MCF 10A (cell line): ENCODE results near the gene CMBL. TPM values are rescaled to one million over a fixed set of nuclear protein-coding genes. Genes with fewer than 3 reads are reported as not detected.

ENCODE experiments used
- BruUV-seq: library from RNA; stranded (reverse); fragments of 400-500 nt; replicated peaks from 2 replicates; lab custom pipeline; 2021; lab: Mats Ljungman, UMichigan
- CTCF ChIA-PET: fragments of 300-600 bp; sonication (Branson Sonifier 250); formaldehyde crosslinking; extraction: SDS; loops from one replicate; lab custom pipeline; 2021; ENCODE audit warnings: antibody characterized with exemption, inconsistent platforms; lab: Yijun Ruan, JAX
- POLR2A ChIA-PET: fragments of 300-600, 350-650 bp; sonication (Branson Sonifier 250); formaldehyde crosslinking; extraction: SDS; loops from one replicate; lab custom pipeline; 2020; ENCODE audit warnings: antibody characterized with exemption, inconsistent platforms; lab: Yijun Ruan, JAX
- DNase-seq: peaks from one replicate; pipeline ENCODE4 v3.0.0-alpha.2; 2018; ENCODE audit not compliant: unreplicated experiment
- H3K27ac Mint-ChIP-seq: one replicate; pipeline ENCODE4 v1.8.0; 2022; ENCODE audit warnings: mild to moderate bottlenecking, low read depth, mixed read lengths; ENCODE audit not compliant: unreplicated experiment
- H3K27me3 Mint-ChIP-seq: one replicate; pipeline ENCODE4 v1.8.0; 2022; ENCODE audit warnings: mixed read lengths; ENCODE audit not compliant: insufficient read depth, unreplicated experiment
- H3K36me3 Mint-ChIP-seq: one replicate; pipeline ENCODE4 v1.8.0; 2022; ENCODE audit warnings: mild to moderate bottlenecking, moderate library complexity, mixed read lengths; ENCODE audit not compliant: insufficient read depth, unreplicated experiment
- H3K4me1 Mint-ChIP-seq: one replicate; pipeline ENCODE4 v1.8.0; 2022; ENCODE audit warnings: mixed read lengths; ENCODE audit not compliant: insufficient read depth, unreplicated experiment
- H3K4me3 Mint-ChIP-seq: one replicate; pipeline ENCODE4 v1.8.0; 2022; ENCODE audit warnings: mild to moderate bottlenecking, moderate library complexity, mixed read lengths; ENCODE audit not compliant: unreplicated experiment
- H3K9me3 Mint-ChIP-seq: one replicate; pipeline ENCODE4 v1.8.0; 2022; ENCODE audit warnings: mixed read lengths; ENCODE audit not compliant: unreplicated experiment
- intact Hi-C: fragments of 100-400 bp; cut with micrococcal nuclease; formaldehyde crosslinking; loops from 2 replicates; pipeline ENCODE4 v1.14.1; 2022
- total RNA-seq: library from RNA; stranded (reverse); gene quantifications from 2 replicates; pipeline ENCODE4 v1.2.3, GENCODE V29; 2022
- TF ChIP-seq, protein P1 (sequence below): fragments of 200-600 bp; IDR thresholded peaks from one replicate; pipeline ENCODE4 v1.8.0; 2022; ENCODE audit warnings: antibody characterized with exemption, mild to moderate bottlenecking; ENCODE audit not compliant: unreplicated experiment

CMBL gene
- total RNA-seq, 1 experiment from 2014 or later: 24.9 TPM

DNA sequence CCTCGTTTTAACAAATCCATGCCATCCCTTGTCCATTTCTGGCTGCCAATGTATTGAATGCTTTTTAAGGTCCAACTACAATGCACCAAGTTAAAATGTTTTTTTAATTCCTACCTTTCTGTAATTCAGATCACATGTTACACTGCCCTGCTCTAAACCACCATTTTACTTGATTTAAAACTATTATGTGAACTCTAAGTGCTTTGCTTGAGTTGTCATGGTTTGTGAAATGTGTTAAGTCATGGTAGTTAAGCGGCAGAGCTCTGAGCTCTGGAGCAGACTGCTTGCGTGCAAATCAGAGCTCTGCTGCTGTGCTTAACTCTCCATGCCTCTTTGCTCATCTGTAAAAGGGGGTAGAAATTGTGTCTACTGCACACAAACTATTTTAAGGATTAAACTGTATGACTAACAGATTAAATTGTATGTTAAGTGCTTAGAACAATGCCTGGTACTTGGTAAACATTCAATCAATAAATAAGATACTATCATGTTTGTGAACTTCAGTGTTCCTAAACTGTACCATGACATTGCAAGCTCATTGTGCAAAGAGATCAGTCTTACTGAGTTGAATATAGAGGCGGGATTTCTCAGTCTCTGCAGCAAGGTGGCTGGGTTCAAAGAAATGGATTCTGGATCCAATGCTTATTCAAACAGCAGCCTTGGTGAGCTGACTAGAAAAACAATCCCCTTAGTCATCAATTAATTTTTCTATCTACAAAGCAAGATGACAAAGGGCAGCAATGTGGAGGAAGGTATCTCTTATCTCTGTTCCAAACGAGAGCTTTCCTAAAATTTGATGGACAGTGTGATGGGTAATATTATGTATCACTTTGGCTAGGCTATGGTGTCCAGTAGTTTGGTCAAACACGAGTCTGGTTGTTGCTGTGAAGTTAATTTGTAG lies 16.1 kb upstream of the CMBL start:
- Mint-ChIP-seq H3K9me3 (no peaks in the 10 kb centered on the region), H3K27ac (no peak overlapping the region), H3K36me3 (no peaks in the 10 kb centered on the region), H3K4me3 (no peak overlapping the region), H3K4me1 (peaks cover 12% of the 10 kb centered on the region), H3K27me3 (no peaks in the 10 kb centered on the region)
- POLR2A ChIA-PET: interaction anchor here (0.5 to 1.5 kb wide), 3 partner anchors 13 to 74 kb away, joined by 3 to 6 read pairs (median 4); partner anchors contain the start of genes ATPSCKMT, CCT5 and MARCHF6
- no peak for DNase-seq
- intact Hi-C loops: no loop called here
- no TSS peak for BruUV-seq
- CTCF ChIA-PET: no interaction called here
- TF ChIP-seq, protein P1, sequence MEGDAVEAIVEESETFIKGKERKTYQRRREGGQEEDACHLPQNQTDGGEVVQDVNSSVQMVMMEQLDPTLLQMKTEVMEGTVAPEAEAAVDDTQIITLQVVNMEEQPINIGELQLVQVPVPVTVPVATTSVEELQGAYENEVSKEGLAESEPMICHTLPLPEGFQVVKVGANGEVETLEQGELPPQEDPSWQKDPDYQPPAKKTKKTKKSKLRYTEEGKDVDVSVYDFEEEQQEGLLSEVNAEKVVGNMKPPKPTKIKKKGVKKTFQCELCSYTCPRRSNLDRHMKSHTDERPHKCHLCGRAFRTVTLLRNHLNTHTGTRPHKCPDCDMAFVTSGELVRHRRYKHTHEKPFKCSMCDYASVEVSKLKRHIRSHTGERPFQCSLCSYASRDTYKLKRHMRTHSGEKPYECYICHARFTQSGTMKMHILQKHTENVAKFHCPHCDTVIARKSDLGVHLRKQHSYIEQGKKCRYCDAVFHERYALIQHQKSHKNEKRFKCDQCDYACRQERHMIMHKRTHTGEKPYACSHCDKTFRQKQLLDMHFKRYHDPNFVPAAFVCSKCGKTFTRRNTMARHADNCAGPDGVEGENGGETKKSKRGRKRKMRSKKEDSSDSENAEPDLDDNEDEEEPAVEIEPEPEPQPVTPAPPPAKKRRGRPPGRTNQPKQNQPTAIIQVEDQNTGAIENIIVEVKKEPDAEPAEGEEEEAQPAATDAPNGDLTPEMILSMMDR: no peak

GRCh38 chr5:10321882-10322281 lies 14.2 kb upstream of the CMBL start:
- no TSS peak for BruUV-seq
- Mint-ChIP-seq H3K4me3 (no peak overlapping the region), H3K27ac (no peak overlapping the region), H3K4me1 (peaks cover 6% of the 10 kb centered on the region), H3K36me3 (no peaks in the 10 kb centered on the region), H3K9me3 (no peaks in the 10 kb centered on the region), H3K27me3 (no peaks in the 10 kb centered on the region)
- CTCF ChIA-PET: no interaction called here
- no peak for DNase-seq
- TF ChIP-seq, protein P1: no peak
- intact Hi-C loops: no loop called here
- POLR2A ChIA-PET: no interaction called here

DNA sequence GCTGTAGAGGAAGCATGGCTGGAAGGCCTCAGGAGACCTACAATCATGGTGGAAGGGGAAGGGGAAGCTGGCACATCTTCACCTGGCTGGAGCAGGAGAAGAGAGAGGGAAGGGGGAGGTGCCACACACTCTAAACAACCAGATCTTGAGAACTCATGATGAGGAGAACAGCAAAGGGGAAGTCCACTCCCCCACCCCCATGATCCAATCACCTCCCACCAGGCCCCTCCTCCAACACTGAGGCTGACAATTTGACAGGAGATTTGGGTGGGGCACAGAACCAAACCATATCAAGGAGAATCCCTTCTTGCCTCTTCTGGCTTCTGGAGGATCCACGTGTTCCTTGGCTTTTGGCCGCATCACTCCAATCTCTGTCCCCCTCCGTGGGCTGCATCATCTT lies 13.1 kb upstream of the CMBL start:
- ChIA-PET CTCF (interaction anchor here (0.7 kb wide), 2 partner anchors 10 to 229 kb away, joined by 3 to 4 read pairs; no protein-coding TSS in a partner anchor), POLR2A (interaction anchor here (0.6 kb wide), 1 partner anchor 66 kb away, joined by 3 read pairs; no protein-coding TSS in a partner anchor)
- Mint-ChIP-seq H3K27ac (no peak overlapping the region), H3K4me1 (peaks cover 6% of the 10 kb centered on the region), H3K4me3 (no peak overlapping the region), H3K27me3 (no peaks in the 10 kb centered on the region), H3K36me3 (no peaks in the 10 kb centered on the region), H3K9me3 (no peaks in the 10 kb centered on the region)
- TF ChIP-seq, protein P1: no peak
- no peak for DNase-seq
- no TSS peak for BruUV-seq
- intact Hi-C loops: no loop called here

DNA sequence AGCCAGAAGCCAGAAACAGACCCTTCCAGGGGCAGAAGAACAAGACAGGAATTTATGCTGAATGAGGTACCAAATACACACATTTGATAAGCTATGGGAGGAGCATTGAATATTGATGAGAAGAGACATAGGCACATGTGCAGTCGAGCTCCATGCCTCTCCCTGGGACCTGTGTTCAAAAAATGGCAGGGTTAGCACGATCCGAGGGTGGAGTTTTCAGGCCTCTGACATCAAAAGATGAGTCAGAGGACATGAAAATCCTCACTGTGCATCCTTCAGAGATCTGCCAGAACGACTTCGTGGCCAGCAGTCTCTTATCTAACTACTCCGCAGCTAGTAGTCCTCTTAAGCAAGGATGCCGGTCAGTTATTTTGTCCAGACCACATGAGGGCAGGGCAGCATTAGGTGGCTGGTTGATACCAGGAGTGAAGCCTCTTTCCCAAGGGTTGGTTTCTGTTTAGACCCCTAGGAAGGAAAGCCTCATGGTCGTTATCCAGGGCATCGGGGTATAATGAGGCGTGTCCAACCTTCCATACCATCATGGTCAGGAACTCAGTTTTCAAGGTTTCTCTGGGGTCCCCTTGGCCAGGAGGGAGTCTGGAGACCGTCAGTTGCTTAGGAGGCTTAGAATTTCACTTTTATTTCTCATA lies 11.6 kb upstream of the CMBL start:
- intact Hi-C loops: no loop called here
- Mint-ChIP-seq H3K4me3 (no peak overlapping the region), H3K27me3 (no peaks in the 10 kb centered on the region), H3K36me3 (no peaks in the 10 kb centered on the region), H3K9me3 (no peaks in the 10 kb centered on the region), H3K27ac (no peak overlapping the region), H3K4me1 (no peaks in the 10 kb centered on the region)
- DNase-seq: no peak
- TF ChIP-seq, protein P1: no peak
- BruUV-seq: no TSS peak
- ChIA-PET CTCF (interaction anchor here (0.9 to 1.4 kb wide), 5 partner anchors 9 to 308 kb away, joined by 3 to 4 read pairs (median 3); no protein-coding TSS in a partner anchor), POLR2A (interaction anchor here (0.8 to 1.8 kb wide), 4 partner anchors 9 to 50 kb away, joined by 3 to 9 read pairs (median 4); partner anchors contain the start of gene MARCHF6)
